PC-9 (cell line): ENCODE data around the gene NLN. TPM values are rescaled to one million over a fixed set of nuclear protein-coding genes. Genes with fewer than 3 reads are reported as not detected.
"Not testable (repeated sequence)": the region's sequence is repeated elsewhere in the genome, so short reads cannot be mapped to it uniquely, and the experiment has no call there.

Experiments
- BruUV-seq: library from RNA; stranded (reverse); fragments of 400-500 nt; replicated peaks from 2 replicates; lab custom pipeline; 2021; lab: Mats Ljungman, UMichigan
- CTCF ChIA-PET: fragments of 300-600 bp; sonication (Branson Sonifier 250); formaldehyde crosslinking; loops from one replicate; lab custom pipeline; 2022; ENCODE audit warnings: antibody characterized with exemption; lab: Charles Lee
- POLR2A ChIA-PET: fragments of 300-600 bp; sonication (Branson Sonifier 250); formaldehyde crosslinking; loops from one replicate; lab custom pipeline; 2022; ENCODE audit warnings: antibody characterized with exemption; ENCODE audit not compliant: unreplicated experiment; lab: Charles Lee
- DNase-seq, 2 experiments: peaks; one replicate each; pipeline versions ENCODE4 v3.0.0 to v3.0.0-alpha.2; 2015 to 2022; ENCODE audit warnings: mixed read lengths in 1 of 2
- H2AFZ ChIP-seq: fragments of 200-600 bp; sonication (generic); 2 replicates; pipeline ENCODE4 v1.8.1; 2017; ENCODE audit warnings: antibody characterized with exemption
- H3F3A ChIP-seq: fragments of 200-600 bp; sonication (generic); 2 replicates; pipeline ENCODE4 v1.8.1; 2017; ENCODE audit warnings: antibody characterized with exemption, mild to moderate bottlenecking, low read depth; ENCODE audit not compliant: insufficient read depth
- H3K27ac ChIP-seq: fragments of 200-600 bp; sonication (generic); 2 replicates; pipeline ENCODE4 v1.6.1; 2016; ENCODE audit warnings: mixed run types
- H3K27me3 ChIP-seq: fragments of 200-600 bp; sonication (generic); 2 replicates; pipeline ENCODE4 v1.6.1; 2016; ENCODE audit warnings: low read depth, mixed run types; ENCODE audit not compliant: insufficient read depth
- H3K36me3 ChIP-seq: fragments of 200-600 bp; sonication (generic); 2 replicates; pipeline ENCODE4 v1.6.1; 2016; ENCODE audit warnings: low read depth, mixed run types
- H3K4me1 ChIP-seq: fragments of 200-600 bp; sonication (generic); replicated peaks from 2 replicates; pipeline ENCODE4 v1.6.1; 2016; ENCODE audit warnings: mixed run types; ENCODE audit not compliant: insufficient read depth
- H3K4me2 ChIP-seq: fragments of 200-600 bp; sonication (generic); 2 replicates; pipeline ENCODE4 v1.6.1; 2017; ENCODE audit warnings: mixed run types
- H3K4me3 ChIP-seq: fragments of 200-600 bp; sonication (generic); 2 replicates; pipeline ENCODE4 v1.6.1; 2016; ENCODE audit warnings: mixed run types
- H3K79me2 ChIP-seq: fragments of 200-600 bp; sonication (generic); 2 replicates; pipeline ENCODE4 v1.6.1; 2017; ENCODE audit warnings: low read depth, mixed run types
- H3K9me2 ChIP-seq: fragments of 200-600 bp; sonication (generic); 2 replicates; pipeline ENCODE4 v1.8.1; 2017; ENCODE audit warnings: mild to moderate bottlenecking; ENCODE audit not compliant: insufficient read depth
- H3K9me3 ChIP-seq: fragments of 200-600 bp; sonication (generic); 2 replicates; pipeline ENCODE4 v1.8.1; 2016; ENCODE audit warnings: low read depth; ENCODE audit not compliant: insufficient read depth
- H4K20me1 ChIP-seq: fragments of 200-600 bp; sonication (generic); 2 replicates; pipeline ENCODE4 v1.8.1; 2017; ENCODE audit not compliant: insufficient read depth
- EZH2 ChIP-seq: fragments of 200-600 bp; sonication (generic); IDR thresholded peaks from 2 replicates; pipeline ENCODE4 v1.8.0; 2017; ENCODE audit warnings: antibody characterized with exemption, low read depth
- intact Hi-C: fragments of 100-400 bp; cut with micrococcal nuclease; formaldehyde crosslinking; loops from one replicate; pipeline ENCODE4 v1.10.0; 2022; ENCODE audit not compliant: unreplicated experiment
- total RNA-seq: library from RNA; stranded (reverse); gene quantifications from 2 replicates; pipeline ENCODE4 v1.2.3, GENCODE V29; 2021
- TF ChIP-seq, protein P1 (sequence below): fragments of 200-600 bp; sonication (generic); conservative IDR thresholded peaks from 2 replicates; pipeline ENCODE4 v1.6.1; 2017; ENCODE audit warnings: mixed run types, antibody characterized with exemption, mild to moderate bottlenecking, moderate library complexity

Gene NLN
- total RNA-seq, 1 experiment from 2014 or later = 56.7 TPM

DNA sequence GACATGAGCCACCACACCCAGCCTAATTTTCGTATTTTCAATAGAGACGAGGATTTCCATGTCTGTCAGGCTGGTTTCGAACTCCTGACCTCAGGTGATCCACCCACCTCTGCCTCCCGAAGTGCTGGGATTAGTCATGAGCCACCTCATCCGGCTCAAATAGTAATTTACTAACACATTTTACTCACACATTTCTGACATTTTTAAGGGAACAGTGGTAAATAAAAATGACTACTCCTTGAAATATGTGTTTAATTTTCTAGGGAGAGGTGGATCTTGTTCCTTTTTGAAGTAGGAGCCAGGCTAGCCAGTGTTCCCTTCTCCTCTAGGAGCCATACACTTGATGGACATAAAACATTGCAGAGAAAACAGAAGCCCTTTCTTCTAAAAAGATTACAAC, 149.2 kb downstream of the NLN start:
- TF ChIP-seq, protein P1, sequence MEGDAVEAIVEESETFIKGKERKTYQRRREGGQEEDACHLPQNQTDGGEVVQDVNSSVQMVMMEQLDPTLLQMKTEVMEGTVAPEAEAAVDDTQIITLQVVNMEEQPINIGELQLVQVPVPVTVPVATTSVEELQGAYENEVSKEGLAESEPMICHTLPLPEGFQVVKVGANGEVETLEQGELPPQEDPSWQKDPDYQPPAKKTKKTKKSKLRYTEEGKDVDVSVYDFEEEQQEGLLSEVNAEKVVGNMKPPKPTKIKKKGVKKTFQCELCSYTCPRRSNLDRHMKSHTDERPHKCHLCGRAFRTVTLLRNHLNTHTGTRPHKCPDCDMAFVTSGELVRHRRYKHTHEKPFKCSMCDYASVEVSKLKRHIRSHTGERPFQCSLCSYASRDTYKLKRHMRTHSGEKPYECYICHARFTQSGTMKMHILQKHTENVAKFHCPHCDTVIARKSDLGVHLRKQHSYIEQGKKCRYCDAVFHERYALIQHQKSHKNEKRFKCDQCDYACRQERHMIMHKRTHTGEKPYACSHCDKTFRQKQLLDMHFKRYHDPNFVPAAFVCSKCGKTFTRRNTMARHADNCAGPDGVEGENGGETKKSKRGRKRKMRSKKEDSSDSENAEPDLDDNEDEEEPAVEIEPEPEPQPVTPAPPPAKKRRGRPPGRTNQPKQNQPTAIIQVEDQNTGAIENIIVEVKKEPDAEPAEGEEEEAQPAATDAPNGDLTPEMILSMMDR = no peak
- no peak for TF ChIP-seq EZH2
- peak overlapping the region; percentile 78 for H3K27ac ChIP-seq

DNA sequence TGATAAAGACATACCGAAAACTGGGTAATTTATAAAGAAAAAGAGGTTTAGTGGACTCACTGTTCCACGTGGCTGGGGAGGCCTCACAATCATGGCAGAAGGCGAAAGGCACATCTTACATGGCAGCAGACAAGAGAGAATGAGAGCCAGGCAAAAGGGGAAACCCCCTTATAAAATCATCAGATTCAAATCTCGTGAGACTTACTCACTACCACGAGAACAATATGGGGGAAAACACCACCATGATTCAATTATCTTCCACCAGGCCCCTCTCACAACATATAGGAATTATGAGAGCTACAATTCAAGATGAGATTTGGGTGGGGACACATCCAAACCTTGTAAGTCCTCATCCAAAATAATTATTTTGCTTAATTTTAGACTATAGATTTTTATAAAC, 149.8 kb downstream of the NLN start:
- POLR2A ChIA-PET = interaction anchor here (0.6 kb wide), 1 partner anchor 272 kb away, joined by 8 read pairs; no protein-coding TSS in a partner anchor
- H3K27me3 ChIP-seq, H3K4me3 ChIP-seq, BruUV-seq, H3K9me2 ChIP-seq, intact Hi-C loops, DNase-seq, H2AFZ ChIP-seq, H3K36me3 ChIP-seq, H4K20me1 ChIP-seq, H3K79me2 ChIP-seq, H3K9me3 ChIP-seq, CTCF ChIA-PET: not testable (repeated sequence)
- Histone ChIP-seq H3K4me2 (0 out of 2 replicates have a peak overlapping the region, but pooled peaks have one; percentile 3), H3K4me1 (peaks cover 42% of the 10 kb centered on the region), H3F3A (peaks cover 36% of the 10 kb centered on the region), H3K27ac (peak overlapping the region; percentile 78)

More for the DNA sequence above, 149.2 kb downstream of the NLN start:
- H3K4me1 ChIP-seq = peaks cover 42% of the 10 kb centered on the region
- H2AFZ ChIP-seq = no peak overlapping the region
- H3K27me3 ChIP-seq = no peaks in the 10 kb centered on the region
- H3K79me2 ChIP-seq = no peaks in the 10 kb centered on the region
- intact Hi-C loops = no loop called here
- peaks cover 36% of the 10 kb centered on the region for H3F3A ChIP-seq
- H3K9me3 ChIP-seq = 0 out of 2 replicates have a peak, but pooled peaks cover 8% of the 10 kb centered on the region
- H3K36me3 ChIP-seq = no peaks in the 10 kb centered on the region
- no peaks in the 10 kb centered on the region; the same call in 1 of the 2 replicates for H3K9me2 ChIP-seq
- peak; percentile 43 to 91 for DNase-seq
- BruUV-seq = no TSS peak
- CTCF ChIA-PET = no interaction called here
- H3K4me2 ChIP-seq = 0 out of 2 replicates have a peak overlapping the region, but pooled peaks have one; percentile 3
- H4K20me1 ChIP-seq = no peaks in the 10 kb centered on the region
- POLR2A ChIA-PET = no interaction called here
- no peak overlapping the region for H3K4me3 ChIP-seq

DNA sequence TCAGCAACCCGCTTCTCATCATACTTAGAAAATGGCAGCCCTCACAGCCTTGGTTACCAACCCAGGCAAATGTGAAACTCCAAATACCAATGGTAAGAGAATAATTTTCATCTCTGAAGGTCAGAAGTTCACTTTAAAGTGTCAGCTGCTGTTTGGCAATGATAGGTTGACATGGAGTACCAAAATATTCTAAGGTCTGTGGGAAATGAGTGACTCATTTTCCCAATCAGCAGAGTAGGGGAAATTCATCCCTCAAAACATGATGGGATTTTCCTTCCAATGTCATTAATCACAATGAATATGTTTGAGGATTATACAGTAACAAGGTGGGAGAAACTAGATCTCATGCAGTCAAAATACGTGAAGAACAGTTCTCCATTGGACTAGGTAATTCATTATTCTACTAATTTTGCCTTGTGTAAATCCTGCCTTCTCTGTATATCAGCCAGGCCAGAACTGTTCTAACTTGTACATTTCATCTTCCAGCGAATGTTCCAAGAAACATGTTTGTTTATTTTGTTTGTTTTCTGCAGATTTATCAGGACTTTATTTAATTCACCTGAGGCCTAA, 151.3 kb downstream of the NLN start:
- intact Hi-C loops = no loop called here
- Histone ChIP-seq H3K27ac (peak overlapping the region; percentile 45), H3K4me1 (peaks cover 42% of the 10 kb centered on the region), H2AFZ (no peak overlapping the region), H3K9me3 (peaks cover 16% of the 10 kb centered on the region; the same call in 1 of the 2 replicates), H3K9me2 (no peaks in the 10 kb centered on the region; the same call in 1 of the 2 replicates), H3K79me2 (no peaks in the 10 kb centered on the region), H3K4me3 (no peak overlapping the region), H3K36me3 (no peaks in the 10 kb centered on the region), H3K4me2 (peak overlapping the region; percentile 38), H3K27me3 (no peaks in the 10 kb centered on the region), H4K20me1 (no peaks in the 10 kb centered on the region), H3F3A (peaks cover 36% of the 10 kb centered on the region)
- CTCF ChIA-PET = no interaction called here
- peak in 1 of 2 experiments; percentile 51 for DNase-seq
- BruUV-seq = no TSS peak
- POLR2A ChIA-PET = interaction anchor here (0.6 kb wide), 1 partner anchor 53 kb away, joined by 6 read pairs; the partner anchor contains the start of gene ERBIN
- TF ChIP-seq, protein P1 = no peak
- TF ChIP-seq EZH2 = no peak
